NCI-H82 treated with DMSO at 0.1 percent for 48 hours (cell line): ENCODE data around the gene NFIB.

Experiments
- DNase-seq: peaks from one replicate; lab custom pipeline; 2025; ENCODE audit not compliant: unreplicated experiment; lab: John Stamatoyannopoulos, UW

Gene NFIB

DNA sequence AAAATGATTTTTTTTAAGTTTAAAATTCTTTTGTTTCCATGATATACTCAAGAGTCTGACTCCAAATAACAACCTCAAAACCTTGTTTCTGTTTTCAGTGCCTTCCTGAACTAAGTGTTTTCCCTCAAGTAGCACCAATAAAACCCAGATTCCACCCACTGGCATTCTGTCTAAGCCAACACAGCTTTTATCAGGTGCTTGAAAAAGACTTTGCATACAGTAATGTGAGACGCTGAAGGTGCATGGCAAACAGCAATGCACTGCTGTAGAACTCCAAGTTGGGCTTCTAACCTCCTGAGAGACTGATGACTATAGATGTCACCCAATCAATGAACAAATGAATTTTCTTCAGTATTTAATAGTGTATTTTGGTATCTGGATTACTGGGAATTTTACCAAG, 95.7 kb downstream of the NFIB start:
- no peak for DNase-seq

DNA sequence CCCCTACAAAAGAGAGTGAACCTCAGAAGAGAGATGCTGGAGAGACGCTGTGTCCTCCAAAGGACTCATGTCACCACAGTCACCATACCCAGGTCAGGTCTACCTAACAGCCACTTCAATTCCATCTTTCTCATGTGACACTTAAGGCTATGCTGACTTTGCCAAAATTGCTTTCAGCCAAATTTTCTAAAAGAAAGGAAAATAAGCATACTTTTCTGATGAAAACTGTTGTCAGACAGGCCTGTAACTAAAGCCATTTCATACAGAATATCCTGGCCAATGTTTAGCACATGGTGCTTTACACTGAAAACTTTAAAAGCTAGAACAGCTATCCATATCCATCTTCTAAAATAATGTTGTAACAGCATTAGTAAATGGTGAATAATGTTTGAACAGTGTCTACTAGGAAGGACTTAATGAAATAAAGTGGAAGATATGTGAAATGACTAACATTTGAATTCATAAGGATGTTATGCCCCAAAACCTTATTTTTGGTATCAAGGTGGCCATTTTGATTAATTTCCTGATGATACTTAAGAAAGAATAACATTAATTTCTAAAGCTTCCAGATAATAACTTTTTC, 97.2 kb downstream of the NFIB start:
- no peak for DNase-seq

DNA sequence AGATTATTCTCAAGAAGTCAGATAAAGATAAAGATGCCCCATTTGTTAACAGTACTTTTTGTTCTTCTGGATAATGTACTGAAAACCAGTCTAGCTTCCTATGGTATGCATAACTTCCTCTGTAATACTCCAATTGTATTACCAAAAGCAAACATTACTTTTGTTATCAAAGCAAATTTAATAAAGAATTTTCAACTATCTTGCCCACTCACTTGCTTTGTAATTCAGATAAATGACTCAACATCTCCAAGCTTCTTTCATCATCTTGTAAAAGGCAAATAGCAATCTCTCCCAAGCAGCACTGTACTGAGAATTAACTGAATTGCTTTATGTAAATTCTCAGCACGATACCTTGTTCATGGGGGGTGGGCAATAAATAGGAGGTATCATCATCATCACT, 98.3 kb downstream of the NFIB start:
- no peak for DNase-seq

DNA sequence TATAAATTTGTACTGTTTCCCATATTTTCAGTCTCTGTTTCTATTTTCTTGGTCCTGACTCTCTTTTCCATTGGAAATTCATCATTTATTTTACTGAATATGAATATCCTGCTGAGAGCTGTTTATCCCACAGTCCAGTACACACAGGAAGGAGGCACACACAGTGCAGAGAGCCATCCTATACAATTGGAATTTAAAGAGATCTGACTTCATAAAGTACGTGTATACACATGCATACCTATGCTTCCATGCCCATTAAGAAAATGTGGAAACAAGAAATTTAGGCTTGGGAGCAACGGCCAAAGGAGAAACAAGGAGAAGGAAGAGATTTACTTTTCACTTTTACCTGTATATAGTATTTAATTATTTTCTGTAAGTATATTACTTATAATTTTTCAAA, 99.2 kb downstream of the NFIB start:
- no peak for DNase-seq

DNA sequence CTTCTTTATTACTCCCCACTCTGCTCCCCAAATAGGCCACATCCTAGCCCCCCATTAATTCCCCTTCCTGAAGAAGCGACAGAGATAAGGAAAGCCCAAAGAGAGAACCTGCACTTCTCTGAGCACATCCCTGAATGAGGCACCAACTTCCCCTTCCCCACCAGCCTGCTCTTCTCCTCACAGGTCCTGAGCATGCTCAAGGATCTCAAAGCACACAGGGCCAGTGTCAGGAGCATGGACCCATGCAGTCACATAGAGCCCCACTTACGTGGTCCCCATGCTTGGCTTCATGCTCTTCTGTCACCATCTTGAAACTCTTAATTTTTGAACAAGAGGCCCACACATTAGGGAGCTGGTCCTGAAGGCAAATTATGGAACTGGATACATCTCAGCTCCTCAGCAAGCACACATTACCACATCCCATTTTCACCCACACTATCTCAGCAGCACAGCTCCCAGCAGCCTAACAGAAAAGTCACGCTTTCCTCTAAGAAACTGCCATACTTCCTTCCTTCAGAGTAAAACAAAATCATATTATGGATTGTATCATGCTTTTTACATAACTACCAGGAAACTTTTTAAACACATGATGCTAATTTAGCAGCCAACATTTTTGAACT, 99.8 kb downstream of the NFIB start:
- no peak for DNase-seq

DNA sequence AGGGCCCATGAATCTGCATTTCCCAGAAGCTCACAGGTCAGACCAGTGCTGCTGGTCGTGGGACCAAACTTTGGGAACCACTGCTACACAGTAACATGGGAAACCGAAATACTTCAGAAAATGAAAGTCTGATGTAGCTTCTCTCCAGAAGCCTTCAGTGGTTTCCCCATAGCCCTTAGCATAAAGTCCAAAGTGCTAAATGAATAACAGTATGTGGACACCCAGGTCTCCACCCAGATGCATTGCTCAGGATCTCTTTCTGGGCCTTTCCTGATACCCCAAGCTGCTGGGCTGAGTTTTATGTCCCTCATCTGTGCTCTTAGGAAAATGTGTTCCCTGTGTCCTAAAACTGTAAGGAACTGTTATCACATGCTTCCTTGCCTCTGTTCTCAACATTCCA, 100.4 kb downstream of the NFIB start:
- no peak for DNase-seq

DNA sequence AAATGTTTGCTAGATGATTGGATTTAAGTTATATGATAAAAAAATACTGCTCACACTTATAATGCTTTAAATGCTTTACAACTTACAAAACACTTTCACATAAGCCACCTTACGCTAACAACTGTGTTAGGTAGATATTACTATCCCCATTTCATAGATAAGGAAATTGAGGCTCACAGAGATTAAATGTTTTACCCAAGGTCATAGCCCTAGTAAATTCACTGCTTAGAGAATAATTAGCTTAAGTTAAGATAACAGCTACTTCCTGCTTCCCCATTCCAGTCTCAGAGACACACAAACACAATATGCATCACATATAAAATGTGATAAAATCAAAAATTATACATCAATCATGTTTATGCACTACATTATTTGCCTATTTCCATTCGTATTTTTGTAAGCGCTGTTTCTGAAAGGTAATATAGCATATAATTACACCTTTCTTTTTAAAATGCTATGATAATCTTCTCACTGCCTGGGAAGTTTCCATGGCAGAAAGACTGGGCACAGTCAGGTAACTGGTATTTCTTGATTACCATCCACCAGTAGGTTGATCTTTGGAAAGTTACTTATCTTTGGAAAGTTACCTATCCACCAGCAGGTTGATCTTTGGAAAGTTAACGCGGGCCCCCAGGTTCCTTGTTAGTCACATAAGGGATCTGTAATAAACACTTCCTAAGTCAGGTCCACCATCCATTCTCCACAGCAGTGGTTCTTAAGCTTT, 101.1 kb downstream of the NFIB start:
- no peak for DNase-seq

DNA sequence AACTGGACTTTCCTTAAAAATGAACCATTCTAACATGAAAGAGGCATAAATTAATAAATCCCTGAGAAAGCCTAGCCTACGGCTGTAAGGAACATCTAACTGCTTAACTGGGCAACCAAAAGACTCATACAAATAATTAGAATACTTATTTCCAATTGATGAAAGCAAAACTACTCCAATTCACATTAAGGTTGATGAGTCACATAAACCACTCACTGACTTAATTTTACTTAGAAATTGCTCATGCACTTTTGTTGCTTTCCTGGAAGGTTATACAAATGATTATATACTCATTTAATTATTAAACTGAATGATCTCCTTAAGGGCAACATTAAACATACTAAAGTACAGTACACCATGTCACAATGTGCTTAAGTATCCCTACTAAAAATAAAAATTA, 101.9 kb downstream of the NFIB start:
- no peak for DNase-seq

DNA sequence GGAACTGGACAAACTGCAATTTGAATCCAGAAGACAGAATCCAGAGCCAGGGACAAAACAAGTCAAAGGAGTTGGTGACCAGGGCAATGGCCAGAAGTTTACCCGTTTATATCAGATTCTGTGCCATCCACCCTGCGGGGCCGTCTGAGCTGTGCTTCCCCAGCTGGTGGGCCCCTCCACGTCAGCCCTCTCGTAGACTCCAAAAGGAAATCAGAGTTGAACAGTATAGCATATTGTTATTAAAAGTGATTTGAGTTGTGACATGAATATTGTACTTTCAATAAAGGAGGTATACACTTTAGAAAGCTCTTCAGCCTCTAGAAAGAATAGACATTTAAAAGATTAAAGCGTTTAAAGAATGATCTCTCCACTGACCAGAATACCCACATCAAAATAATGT, 102.4 kb downstream of the NFIB start:
- DNase-seq, result no peak

DNA sequence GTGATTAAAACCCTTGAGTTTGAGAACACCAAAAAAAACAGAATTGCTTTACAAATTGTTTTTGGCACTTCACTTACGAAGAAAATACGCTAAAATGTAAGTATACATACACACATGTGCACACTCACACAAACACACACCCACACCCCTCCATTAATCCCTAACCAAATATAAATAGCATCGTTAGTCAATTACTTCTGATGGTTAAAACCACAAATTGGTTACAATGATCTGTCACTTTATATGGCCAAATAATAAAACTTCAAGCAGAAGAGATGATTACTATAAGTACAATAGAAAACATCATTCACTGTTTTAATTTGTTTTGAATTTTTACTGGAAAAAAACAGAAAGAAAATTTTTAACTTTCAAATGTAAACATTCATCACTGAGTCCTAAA, 103.5 kb downstream of the NFIB start:
- DNase-seq, result no peak

DNA sequence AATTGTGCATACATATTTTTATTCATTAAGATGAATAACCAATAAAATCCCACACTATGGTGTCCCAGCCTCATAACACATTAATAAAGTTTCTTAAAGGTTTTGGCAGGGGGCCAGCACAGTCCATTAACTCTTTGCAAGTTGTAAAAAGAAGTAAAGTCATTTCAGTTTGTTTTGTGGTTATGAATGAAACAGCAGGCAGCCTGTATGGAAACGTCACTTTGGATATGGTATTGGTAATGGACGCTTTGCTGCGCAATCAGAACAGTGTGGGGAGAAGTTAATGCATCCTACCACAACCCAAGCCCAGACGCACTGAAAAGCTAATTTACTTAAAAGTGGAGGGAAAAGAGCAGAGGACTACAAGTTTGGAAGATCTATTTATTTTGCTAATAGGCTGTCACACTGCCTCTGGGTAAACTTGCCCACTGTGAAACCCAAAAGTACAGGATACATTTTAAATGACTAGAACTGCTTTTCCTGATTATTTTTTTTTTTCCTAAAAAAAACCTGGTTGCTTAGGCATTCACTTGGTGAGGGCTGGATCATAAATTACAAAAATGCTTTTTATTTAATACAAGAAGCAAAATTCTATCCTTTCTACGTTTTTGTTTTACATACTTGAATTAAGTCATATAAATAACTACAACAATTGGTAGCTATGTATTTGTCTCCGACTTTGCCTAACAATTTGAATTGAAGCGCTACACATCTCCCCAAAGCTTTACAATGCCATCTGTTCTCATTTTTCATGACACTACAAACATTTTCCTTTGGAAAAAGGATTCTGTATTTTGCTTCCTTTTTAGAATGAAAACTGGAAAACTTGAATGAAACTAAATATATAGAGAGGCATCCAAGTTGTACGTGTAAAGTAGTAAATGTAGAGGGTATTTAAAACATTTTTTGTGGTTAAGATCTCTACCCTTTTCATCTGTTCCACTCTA, 104.3 kb downstream of the NFIB start:
- no peak for DNase-seq

DNA sequence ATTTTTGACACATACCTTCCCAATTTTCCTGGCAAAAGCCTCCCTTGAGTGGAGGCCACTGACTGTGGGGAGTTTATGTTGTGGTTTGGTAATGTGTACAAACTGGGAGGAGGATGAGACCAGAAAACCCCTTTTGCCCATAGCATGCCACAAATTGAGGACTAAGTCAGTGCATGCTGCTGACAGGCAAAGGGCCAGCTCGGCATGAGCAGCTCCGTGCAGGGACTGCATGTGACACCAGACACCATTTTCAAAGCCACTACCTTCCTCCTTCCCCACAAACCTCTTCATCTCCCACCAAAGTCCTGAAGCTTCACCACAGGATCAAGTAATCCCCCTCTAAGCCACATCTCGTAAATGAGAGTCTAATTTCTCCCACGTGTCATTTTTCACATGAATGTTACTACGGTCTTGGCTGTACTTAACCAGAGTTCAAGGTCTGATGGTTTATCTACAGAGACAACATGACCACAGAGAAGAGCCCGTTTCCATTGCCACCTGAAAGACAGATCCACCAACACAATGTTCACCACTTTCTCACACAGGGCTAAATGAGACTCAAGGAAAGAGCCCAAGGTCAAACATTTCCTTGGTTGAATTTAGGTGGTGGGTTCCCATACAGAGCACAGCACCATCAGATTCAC, 106.5 kb downstream of the NFIB start:
- no peak for DNase-seq

DNA sequence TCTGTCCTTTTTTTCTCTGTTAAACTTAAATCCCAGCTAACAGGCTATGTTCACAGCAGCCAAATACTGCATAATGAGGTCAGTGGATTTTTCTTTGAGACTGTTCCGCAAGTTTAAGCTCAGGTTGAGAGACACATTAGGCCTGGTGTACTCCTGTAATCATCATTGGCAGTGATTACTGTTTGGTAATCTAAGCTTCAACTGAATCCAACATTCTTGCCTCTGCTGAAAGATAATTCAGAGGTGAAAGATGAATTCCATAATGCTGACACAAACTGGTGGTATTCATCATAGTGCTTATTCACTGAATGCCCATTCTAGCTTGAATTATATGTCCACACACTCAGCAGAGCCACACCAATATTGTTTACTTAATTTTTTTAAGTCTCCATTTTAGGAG, 108.5 kb downstream of the NFIB start:
- DNase-seq, result no peak

DNA sequence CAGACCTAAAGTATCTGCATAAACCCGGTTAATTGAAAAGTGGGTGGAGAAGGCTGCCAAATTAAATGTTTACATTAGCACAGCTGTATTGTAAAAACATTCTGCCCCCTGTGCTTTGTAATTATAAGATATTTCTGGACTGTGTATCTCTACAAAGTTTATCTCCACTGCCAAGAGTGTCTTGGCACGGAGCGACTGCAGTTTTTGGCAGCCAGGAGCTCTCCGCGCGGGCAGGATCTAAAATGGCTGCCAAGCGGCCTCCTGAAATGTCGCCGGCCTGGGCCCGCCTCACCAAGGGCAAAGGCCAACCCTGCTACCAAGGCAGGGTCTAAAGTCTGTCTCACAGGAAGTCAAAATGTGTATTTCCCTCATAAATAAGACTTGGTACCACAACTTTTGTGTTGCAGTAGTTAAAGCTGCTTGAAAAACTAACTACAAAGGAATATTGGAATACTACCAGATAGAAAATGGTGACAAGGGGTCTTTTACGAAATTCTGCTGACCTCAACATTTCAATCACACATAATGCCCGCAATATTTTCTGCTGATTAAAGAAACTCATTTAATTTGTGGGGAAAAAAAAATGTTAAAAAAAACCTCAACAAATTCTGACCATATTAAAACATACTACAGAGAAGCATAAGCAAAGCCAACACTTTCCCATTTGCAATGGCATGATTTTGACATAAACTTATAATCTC, 110.4 kb downstream of the NFIB start:
- DNase-seq, result no peak

DNA sequence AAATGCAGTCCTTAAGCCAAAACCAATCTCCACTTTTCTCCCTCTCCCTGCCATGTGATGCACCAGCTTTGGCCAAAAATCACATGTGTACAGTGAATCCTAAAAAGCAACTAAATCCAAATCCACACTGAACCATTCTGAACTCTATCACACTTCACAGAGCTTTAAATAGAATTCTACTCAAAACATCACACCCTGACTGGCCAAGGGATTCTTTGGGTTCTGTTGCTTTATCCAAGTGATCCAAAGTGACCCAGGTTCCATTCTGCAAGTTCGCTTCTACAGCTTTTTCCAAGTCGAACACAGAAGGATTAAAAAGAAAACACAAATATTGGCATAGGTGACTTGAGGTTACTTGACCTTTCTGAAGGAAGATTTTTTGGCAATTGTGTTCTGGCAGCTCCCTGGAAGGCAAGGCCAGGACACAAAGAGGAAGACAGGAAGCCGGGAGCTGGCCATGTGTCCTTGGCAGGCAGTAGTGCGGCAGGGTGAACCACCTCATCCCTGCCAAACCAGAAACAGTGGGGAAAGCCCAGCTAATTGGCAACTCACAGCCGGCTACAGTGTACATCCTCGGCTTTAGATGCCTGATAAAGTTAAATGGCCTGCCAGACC, 115.0 kb downstream of the NFIB start:
- no peak for DNase-seq

DNA sequence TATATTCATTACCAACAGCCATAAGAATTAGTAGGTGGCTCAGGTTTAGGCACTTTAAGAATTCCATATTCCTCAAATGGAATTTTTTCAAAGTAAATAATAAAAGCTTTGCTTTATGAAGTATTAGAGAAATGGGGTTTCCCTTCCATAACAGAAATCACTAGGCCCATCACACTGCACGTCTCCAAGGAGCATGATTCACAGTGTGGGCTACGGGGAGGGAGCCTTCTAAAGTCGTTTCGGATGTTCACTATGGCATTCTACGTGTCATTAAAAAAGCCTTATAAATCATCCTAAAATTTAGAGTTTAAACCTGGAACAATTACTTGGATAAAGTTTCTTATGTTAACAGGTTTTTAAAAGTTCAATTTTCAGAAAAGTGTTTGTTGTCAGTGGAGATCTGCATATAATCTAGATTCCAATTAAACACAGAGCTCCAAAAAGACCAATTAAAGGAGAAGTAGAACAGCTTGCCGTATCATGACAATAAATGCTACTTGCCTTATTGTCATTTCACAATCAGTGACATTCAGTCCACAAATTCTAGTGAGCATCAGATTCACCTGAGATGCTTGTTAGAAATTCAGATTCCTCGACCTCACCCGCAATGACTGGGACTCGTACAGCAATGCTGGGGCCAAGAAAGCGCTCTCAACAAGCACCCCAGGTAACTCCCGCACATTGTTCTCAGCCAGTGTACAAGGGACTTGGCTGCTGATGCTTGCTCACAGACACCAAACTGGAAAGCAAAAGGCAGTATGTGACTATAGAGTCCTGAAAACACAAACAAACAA, 115.7 kb downstream of the NFIB start:
- no peak for DNase-seq

DNA sequence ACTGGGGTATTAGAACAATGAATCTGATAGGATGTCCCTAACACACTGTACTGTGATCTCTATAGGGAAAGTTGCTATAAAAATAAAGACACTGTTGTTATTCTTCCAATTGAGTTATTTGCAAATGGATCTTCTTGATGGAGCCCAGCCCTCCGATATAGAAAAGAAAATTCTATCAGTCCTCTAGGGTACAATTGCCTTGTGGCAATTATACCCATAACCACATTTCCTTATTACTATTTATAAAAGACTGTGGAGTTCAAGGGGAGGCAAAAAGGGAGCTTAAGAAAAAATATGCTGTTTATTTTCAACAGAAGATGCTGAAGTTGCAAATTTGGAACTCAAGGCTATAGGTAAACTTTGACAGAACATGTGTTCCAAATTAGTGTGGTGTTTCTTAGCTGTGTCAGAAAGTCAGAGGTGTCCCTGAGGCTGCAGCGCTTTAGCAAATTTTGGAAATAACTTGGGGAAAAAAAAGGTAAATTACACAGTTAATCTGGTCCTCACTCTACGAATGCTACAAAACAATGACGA, 116.5 kb downstream of the NFIB start:
- DNase-seq, result no peak

DNA sequence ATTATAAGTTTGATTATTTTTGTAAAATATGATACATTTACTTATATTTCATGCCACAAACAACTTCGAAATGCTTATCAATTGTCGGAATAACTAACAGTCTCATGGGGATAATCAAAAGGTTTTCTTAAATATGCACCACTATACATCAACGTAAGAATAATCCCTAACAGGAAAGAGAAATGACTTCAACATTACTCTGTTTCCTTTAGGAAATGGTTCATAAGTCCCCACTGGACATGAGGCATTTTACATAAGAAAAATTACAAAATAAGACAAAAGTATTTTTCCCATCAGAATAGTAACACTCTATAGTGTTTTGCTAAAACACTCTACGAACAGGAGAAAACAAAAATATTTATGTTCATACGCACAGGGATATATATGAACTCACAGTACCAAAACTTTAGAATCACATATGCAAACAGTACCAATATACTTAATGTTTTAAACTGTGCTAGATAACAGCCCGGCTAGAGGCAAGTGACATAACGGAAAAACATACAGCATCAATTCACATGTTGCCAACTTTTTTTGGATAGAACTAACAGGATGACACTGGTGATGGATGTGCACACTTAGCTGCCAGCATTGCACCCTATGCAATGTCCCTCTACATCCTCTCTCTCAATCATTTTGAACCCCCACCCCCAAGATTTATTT, 120.5 kb downstream of the NFIB start:
- DNase-seq, result no peak
